Measurements from ENCODE around the gene UBE2E1. TPM values are rescaled to one million over a fixed set of nuclear protein-coding genes. Genes with fewer than 3 reads are reported as not detected.
A peak's percentile ranks its signal among the peaks of the same experiment; 100 is the strongest.

Gene UBE2E1
- polyA plus RNA-seq (ENCODE audit: insufficient read length in 3 of 3), result 100 to 1,000 TPM; 156 to 163 (median 160) TPM

DNA sequence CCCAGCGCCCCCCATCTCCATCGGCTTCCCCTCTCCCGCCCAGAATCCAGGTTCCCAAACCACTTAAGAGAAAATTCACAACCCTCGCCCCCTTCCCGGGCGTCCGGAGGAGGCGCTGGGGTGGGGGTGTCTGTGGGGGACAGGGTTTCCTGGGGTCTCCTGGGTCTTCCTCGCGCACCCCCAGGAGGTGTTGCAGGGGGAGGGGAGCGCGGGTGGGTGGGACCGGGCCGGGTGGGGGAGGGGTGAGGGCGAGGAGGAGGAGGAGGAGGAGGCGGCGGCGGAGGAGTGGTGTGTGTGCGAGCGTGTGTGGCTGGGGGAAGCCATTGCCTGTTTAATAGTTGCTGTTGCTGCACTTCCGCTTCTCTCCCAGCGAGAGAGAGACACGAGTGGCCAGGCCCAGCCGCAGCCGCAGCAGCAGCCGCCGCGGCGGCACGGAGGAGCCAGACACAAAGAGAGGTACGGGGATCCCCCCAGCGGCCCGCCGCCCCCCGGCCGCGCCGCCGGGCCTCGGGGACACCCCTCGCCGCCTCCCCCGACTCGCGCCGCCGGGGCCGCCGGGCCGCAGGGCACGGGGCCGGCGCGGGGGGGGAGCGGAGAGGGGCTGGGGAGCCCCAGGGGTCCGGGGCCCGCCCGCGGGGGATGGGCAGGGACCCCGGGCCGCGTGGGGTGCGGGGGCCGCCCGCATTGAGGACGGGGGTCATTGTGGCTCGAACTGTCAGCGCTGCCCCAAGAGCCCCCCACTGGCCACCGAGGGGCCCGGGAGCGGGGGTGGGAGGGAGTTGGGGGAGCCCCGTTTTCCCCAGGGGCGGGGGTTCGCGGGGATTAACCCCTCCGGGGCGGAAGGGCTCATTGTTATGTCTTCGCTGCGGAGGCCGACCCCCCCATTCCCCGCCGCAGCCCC is at the start of gene UBE2E1:
Gene UBE2E1, plus strand, starts transcription at position 323 of the 901 bp plus-strand sequence. CDS start 1,315 bp downstream, outside the sequence.
- no peak for DNase-seq (ENCODE audit: low read depth in 3 of 3, low spot score in 2 of 3)

DNA sequence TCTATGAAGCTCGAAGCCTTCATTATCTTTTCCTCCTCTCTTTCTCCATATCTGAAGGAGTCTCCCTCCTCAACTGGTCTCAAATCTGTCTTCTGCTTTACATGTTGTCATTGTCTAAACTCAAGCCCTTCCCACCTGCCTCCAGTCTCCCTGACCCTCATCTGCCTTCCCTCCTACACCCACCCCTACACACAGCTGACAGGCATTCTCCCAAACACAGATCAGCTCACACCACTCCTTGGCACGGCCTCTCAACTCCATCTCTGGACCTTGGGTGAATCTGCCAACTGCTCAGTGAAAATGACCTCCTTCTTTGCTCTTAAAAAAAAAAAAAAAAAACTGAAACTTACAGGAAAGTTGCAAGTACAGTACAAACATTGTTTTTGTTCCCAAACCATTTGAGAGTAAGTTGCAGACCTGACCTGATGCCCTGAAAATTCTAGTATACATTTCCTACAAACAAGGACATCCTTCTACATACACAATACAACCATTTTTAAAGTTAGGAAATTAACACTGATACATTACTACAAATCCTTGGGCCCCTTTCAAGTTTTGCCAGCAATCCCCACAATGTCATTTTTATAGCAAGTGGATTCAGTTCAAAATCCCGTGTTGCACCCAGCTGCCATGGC is 49.4 kb upstream of the UBE2E1 start:
- DNase-seq (ENCODE audit: low read depth in 3 of 3, low spot score in 2 of 3), result no peak

DNA sequence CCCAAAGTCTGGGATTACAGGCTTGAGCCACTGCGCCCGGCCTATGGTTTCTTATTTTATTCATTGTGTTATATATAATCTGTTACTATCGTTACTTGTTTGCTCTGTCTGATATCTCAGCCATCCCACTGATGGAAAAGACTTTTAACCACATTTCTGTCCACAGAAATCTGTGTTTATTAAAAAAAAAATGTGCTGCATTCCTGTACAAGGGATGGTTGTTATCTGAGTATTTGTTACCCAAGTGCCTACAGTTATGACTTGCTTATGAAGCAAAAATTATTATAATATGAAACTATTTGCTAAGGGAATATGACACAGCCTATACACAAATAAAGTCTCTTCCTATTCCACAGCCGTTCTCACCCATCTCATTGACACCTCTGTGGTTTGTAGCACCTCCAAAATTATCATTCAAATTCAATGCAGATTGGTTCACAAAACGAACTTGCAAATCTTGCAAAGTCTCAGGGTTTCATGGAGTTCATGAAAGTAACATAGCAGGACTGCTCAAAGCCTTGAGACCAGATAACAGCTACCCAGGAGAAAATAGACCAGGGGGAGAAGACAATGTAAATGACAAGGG is 47.4 kb upstream of the UBE2E1 start:
- DNase-seq (ENCODE audit: low read depth in 3 of 3, low spot score in 2 of 3), result no peak

DNA sequence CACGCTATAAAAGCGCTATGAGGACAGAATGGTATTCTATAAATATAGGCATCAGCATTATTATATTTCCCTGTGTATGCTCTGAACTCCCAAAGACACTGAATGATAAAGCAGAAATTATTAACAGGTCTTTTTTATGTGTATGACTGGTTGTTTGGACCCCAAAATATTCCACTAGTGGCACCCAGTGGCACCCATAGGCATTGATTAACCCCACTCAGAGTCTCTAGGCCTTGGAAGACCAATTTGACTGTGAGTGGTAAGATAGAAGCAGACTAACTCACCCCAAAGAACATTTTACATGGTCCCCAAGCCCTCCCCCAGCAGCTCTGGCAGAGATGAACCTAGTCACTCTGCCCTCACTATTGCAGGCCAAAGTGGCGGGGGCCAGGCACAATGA is 45.4 kb upstream of the UBE2E1 start:
- DNase-seq (ENCODE audit: low read depth in 3 of 3, low spot score in 2 of 3), result no peak

DNA sequence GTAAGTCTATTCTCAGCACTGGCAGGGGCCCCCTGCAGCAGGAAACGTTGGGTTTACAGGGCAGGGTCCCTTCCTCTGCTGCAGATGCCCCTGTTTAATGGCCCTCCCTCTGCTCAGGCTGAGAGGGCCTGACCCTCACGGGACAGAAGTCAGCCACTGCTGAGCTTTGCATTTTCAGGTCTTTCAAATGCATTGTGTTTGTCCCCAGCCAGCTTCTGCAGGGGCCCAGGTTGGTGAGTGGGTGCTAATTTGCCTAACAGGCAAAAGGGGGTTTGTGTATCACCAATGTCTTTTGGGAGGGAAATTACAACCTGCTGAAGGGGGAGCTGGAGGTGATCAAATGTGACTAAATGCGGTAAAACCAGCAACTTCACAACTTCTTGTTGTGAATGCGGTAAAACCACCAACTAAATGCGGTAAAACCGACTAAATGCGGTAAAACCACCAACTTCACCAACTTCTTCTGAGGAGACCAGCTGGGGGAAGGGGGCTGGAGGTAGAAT is 44.8 kb upstream of the UBE2E1 start:
- no peak for DNase-seq (ENCODE audit: low read depth in 3 of 3, low spot score in 2 of 3)

DNA sequence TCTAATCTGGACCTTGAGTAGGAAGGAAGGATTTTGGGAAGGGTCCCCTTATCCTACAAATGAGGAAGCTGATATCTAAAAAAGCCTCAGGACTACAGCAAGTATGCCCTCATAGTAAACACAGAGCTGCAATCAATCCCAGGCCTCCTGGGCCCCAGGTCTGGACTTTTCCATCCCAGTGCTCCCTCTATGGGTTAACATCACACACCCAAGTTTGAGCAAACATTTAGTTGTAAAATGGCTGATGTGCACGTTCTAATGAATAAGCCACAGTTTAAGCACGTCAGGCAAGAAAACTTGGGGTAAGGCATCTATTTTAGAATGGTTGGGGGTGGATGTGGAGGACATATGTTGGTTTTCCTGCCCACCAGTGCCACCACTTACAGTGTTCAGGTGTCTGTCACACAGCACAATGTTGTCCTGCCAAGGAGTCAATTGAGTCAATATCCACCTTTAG is 44.3 kb upstream of the UBE2E1 start:
- no peak for DNase-seq (ENCODE audit: low read depth in 3 of 3, low spot score in 2 of 3)

DNA sequence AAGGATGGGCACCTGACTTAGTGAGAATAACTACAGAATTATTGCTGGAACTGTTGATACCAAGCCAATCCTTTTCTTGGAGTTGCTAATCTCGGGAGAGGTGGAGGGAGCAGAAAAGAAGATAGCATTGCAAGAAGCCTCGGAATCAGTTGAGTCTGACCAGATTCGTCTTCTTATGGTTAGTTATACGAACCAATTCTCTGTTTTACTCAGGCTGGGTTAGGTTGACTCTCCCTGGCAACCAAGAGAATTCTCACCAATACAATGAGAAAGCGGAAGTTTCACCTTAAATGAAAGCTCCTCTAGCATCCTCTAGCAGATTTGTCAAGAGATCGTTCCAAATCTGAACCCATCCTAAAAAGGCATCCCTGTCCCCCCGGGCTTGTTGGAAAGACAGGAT is 43.5 kb upstream of the UBE2E1 start:
- DNase-seq (ENCODE audit: low read depth in 3 of 3, low spot score in 2 of 3), result no peak

DNA sequence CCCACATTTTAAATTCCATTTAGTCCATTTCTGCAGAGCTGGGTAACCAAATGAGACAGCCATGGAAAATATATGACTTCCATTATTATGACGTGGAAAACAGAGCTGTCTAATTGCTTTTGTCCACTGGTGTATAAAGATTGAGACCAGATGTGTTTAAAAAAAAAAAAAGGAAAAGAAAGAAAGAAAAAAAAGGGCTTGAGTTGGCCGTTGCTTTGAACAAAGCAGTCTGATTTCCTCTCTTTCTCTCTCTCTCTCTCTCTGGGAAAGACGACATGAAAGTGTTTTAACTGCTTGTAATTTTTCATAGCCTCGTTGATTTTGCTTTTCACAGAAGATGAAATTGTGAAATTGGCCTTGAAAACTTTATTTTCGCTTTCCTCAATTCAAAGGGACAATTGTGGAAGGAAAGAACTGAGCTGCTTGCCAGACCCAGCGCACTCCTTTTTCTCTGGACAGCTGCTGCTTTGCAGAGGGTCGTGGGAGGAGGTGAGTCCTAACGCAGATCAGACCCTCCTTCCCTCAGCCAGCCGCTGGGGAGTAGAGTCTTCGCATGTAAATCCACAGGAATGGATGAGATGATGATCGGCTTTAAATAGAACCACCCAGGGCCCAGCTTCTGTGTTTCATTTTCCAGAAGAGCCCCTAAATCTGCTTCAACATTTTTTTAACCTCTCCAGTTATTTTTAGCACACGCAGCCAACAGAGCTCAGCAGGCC is 42.8 kb upstream of the UBE2E1 start:
- no peak for DNase-seq (ENCODE audit: low read depth in 3 of 3, low spot score in 2 of 3)

DNA sequence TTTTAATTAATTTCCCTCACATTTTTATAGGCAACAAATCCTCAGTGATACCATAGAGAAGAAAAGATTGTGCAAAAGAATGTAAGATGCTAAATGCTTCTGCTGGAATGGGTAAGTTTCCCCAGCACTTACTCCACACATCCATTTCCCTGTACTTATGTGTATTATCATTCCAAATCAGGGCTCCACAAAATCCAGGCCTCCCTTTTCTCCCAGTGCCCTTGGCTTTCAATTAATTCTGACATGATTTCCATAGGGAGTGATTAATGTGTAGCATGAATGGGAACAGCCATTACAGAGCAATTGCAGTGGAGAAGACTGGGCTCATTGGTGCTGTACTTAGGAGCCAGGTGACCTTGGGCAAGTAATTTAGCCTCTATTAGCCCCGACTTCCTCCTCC is 41.3 kb upstream of the UBE2E1 start:
- DNase-seq (ENCODE audit: low read depth in 3 of 3, low spot score in 2 of 3), result no peak

DNA sequence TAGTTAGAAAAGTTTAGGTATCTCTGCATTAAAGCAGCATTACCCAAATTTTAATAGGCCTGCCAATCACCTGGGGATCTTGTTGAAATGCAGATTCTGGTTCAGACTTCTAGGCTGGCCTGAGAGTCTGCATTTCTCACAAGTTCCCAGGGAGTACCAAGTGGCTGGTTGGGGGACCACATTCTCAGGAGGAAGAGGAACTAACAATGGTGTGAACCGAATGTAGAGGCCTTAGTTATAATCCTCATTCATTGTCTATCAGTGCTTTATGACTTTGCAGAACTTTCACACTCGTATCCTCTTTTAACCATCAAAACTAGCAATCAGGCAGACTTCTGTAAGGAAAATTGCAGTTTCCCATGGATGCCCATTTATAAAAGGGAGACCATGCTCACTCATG is 38.2 kb upstream of the UBE2E1 start:
- DNase-seq (ENCODE audit: low read depth in 3 of 3, low spot score in 2 of 3), result no peak

DNA sequence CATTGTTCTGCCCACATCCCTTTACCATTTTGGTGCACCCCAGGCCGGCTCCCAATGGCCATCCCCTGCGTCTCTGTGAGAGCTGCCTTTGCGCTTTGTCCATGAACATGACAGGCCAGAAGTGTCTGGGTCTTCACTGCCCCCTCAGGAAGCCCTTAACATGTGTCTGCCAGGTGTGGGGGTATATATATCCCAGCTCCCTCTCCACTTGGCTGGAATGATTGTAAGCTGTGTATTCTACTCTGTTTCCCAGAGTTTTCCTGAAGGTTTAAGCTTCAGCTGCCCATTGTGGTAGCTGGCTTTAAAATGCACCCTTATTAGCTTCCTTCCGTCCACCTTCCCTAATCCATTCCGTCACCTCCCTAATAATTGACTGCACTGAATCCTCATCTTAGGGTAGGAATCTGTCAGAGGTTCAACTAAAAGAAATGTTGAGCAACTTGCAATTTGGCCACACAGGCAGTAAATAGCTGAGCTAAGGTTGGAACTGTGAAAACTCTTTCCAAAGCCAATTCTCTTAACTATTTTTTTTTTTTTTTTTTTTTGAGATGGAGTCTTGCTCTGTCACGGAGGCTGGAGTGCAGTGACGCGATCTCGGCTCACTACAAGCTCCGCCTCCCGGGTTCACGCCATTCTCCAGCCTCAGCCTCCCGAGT is 30.4 kb upstream of the UBE2E1 start:
- no peak for DNase-seq (ENCODE audit: low read depth in 3 of 3, low spot score in 2 of 3)

DNA sequence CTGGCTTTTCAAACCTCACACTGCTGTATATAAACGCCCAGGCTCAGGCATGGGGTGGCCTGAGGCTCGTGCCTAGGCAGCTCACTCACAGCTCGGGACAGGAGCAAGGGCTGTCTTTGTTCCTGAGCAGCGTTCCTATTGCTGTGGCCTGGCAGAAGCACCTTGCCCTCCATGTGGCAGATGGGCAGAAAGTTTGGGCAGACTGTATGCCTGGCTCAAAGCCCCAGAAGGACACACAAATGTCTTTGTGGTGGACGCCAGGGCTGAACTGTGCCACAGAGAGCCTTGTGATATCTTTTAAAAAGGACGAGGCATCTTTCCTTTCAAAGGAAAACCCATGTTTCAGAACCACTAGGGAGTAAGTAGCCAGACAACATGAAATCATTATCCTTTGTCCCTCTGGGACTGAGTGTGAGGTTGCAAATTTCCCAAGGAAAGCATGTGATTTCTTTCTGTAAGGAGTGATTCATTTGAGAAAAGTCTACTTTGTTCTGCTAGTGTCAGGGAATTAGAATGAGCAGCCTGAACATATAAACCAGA is 29.3 kb upstream of the UBE2E1 start:
- DNase-seq (ENCODE audit: low read depth in 3 of 3, low spot score in 2 of 3), result no peak

DNA sequence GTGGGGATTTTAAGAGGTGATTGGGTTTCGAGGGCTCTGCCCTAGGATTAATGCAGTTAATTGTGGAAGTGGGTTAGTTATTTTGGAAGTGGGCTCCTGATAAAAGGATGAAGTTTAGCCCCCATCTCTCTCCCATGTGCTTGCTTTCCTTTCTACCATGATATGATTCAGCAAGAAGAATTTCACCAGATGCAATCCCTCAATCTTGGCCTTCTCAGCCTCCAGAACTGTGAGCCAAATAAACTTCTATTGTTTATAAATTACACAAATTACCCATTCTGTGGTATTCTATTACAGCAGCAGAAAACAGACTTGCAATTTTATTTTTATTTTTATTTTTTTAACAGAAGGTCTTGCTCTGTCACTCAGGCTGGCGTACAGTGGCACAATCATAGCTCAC is 27.3 kb upstream of the UBE2E1 start:
- peak in 2 of 3 donors; percentile 31 to 45 for DNase-seq (ENCODE audit: low read depth in 3 of 3, low spot score in 2 of 3)

DNA sequence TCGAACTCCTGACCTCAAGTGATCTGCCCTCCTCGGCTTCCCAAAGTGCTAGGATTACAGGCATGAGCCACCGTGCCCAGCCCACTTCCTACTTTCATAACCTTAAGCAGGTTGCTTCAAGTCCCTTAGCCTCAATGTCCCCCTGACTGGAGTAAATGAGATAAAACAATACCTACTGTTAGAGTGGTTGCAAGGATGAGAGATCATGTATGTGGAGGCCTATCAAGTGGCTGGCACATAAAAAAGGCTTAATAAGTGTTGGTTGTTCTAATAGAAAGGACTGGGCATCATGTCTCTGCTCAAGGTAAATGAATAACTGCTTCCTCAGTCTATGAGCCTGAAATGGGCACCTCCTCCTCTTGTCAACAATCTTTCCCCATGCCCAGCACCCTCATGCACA is 25.9 kb upstream of the UBE2E1 start:
- no peak for DNase-seq (ENCODE audit: low read depth in 3 of 3, low spot score in 2 of 3)

DNA sequence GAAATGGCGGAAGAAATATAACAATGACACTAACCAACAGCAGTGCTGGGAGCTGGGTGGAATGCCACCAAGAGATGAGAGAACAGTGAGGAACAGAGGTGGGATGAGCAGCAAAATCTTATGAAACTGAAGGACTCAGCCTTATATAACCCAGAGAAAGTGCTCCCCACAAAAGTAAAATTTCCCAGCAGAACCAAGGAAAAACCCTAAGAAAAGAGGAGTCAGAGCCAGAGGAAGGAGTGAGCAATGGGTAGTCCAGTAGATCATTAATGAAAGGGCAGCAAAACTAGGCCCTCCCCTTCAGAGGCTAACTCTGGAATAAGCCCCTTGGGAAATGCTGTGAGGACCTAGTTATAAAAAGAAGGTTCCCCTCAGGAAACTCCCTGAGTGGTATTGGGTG is 24.7 kb upstream of the UBE2E1 start:
- no peak for DNase-seq (ENCODE audit: low read depth in 3 of 3, low spot score in 2 of 3)

DNA sequence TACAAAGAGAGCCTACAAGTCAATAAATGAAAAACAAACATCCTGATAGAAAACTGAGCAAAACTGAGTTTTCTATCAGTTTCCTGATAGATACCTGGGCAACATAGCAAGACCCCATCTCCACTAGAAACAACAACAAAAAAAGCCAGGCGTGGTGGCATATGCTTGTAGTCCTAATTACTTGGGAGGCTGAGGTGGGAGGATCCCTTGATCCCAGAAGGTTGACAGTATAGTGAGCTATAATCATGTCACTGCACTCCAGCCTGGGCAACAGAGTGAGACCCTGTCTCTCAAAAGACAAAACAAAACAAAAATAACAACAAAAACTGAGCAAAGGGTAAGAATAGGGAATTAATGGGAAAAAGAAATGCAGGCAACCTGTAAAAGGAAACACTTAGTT is 23.9 kb upstream of the UBE2E1 start:
- DNase-seq (ENCODE audit: low read depth in 3 of 3, low spot score in 2 of 3), result no peak

DNA sequence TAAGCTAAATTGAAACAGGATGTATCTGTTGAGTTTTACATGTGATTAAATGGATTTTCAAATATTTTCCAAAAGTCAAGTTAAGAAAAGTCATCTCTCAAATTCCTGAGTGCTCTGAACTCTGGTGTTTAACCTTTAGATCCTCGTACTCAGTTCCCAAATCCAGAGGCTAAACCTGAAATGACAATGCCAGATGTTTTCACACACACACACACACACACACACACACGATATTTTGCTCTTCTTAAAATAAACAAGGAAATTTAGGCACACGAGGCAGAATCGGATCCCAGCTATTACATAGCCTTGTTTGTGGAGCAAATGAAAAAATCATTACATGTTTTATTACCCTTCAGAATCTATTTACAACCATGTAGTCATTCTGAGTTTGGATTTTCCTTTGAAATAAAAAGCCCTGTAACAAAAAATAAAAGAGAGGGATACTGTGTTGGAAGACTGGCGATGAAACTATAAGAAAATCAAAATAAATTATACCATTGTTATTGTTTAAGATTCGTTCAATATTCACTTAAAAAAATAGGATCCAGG is 20.6 kb upstream of the UBE2E1 start:
- no peak for DNase-seq (ENCODE audit: low read depth in 3 of 3, low spot score in 2 of 3)

DNA sequence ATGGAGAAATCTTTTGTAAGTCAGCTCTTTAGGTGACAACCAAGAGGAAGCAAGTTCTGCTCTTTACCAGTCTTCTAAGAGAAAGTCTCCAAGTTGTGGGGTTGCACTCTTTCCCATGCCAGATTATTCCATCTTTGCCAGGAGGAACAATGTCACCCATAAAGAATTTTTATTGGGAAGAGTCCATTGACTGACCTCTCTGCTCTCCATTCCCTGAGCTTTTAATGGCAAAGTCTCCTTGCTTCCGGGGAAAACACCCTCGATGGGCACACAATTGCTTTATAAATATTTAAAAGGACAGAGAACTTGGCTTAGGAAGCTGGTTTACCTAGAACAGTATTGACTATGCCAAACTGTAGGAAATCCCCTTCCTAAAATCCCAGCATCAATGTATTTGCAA is 19.9 kb upstream of the UBE2E1 start:
- DNase-seq (ENCODE audit: low read depth in 3 of 3, low spot score in 2 of 3), result no peak

DNA sequence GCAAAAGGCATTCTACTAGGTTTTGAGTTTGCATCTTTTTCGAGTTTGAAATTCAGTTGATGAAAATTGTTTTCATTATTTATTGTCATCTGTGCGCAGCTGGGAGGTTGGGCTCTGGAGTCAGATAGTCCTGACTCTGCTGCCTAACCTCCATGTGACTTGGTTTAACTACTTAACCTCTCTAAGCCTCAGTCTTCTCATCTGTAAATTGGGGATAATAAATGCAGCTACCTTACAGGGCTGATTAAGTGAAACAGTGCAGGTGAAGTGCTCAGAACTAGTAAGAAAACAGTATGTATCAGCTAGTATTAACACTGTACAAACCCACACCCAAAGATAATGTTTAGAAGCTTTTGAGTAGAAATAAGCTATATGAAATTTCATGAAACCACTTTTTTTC is 14.1 kb upstream of the UBE2E1 start:
- no peak for DNase-seq (ENCODE audit: low read depth in 3 of 3, low spot score in 2 of 3)

Measured in right renal cortex interstitium (tissue), 3 donors.